ENCODE measurements around the gene CAMK2D.

DNA sequence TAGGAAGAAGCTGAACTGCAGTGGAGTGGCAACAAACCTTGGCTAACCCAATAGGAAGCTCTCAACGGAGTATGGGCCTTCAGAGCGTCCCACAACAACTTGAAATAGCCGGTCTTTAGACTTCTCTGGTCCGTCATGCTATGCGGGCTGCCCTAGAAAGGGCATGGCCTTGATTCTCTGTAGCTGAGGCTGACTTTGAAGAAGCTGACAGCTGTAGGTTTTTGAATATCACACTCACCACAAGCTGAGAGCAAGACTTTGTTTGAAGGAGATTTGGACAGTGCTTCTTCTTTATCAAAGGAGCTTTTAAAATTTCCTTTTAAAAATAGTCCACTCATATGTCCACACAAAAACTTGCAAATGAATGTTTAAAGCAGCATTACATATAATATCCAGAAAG, 322.9 kb downstream of the CAMK2D start:
- no peak for TF ChIP-seq POLR2AphosphoS5 (IDR thresholded peaks at IDR 0.05)
- no peak for TF ChIP-seq POLR2A (IDR thresholded peaks at IDR 0.05)
- TF ChIP-seq, protein P1, sequence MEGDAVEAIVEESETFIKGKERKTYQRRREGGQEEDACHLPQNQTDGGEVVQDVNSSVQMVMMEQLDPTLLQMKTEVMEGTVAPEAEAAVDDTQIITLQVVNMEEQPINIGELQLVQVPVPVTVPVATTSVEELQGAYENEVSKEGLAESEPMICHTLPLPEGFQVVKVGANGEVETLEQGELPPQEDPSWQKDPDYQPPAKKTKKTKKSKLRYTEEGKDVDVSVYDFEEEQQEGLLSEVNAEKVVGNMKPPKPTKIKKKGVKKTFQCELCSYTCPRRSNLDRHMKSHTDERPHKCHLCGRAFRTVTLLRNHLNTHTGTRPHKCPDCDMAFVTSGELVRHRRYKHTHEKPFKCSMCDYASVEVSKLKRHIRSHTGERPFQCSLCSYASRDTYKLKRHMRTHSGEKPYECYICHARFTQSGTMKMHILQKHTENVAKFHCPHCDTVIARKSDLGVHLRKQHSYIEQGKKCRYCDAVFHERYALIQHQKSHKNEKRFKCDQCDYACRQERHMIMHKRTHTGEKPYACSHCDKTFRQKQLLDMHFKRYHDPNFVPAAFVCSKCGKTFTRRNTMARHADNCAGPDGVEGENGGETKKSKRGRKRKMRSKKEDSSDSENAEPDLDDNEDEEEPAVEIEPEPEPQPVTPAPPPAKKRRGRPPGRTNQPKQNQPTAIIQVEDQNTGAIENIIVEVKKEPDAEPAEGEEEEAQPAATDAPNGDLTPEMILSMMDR (IDR thresholded peaks at IDR 0.05 in 8 of 11, conservative IDR thresholded peaks at IDR 0.05 in 3 of 11) = no peak
